Hippocampal formation (tissue), 2 donors: ENCODE measurements around the gene CNIH4.
"Not testable (repeated sequence)": the region's sequence is repeated elsewhere in the genome, so short reads cannot be mapped to it uniquely, and the experiment has no call there.

ENCODE experiments used
- DNase-seq, 2 donors: peaks; one replicate each; lab custom pipeline; 2025; lab: John Stamatoyannopoulos, UW

Gene CNIH4

GRCh38 chr1:224402472-224403036 is 45.9 kb downstream of the CNIH4 start:
- DNase-seq, result no peak

- no peak for DNase-seq
Observed at GRCh38 chr1:224404916-224405603, 48.4 kb downstream of the CNIH4 start.

GRCh38 chr1:224405604-224405970 is 48.9 kb downstream of the CNIH4 start:
- no peak for DNase-seq

- no peak for DNase-seq
Observed at GRCh38 chr1:224406216-224406615, 49.5 kb downstream of the CNIH4 start.

- no peak for DNase-seq
Observed at GRCh38 chr1:224407571-224408293, 51.1 kb downstream of the CNIH4 start.

GRCh38 chr1:224408294-224408590 is 51.6 kb downstream of the CNIH4 start:
- no peak for DNase-seq

GRCh38 chr1:224411766-224412165 is 55.1 kb downstream of the CNIH4 start:
- DNase-seq, result no peak

GRCh38 chr1:224420106-224420505 is 63.4 kb downstream of the CNIH4 start:
- no peak for DNase-seq

- DNase-seq, result no peak
Observed at GRCh38 chr1:224425279-224425884, 68.7 kb downstream of the CNIH4 start.

- not testable (repeated sequence) for DNase-seq
Observed at GRCh38 chr1:224426869-224427268, 70.2 kb downstream of the CNIH4 start.

GRCh38 chr1:224427346-224427745 is 70.7 kb downstream of the CNIH4 start:
- no peak for DNase-seq

GRCh38 chr1:224428713-224429112 is 72.0 kb downstream of the CNIH4 start:
- not testable (repeated sequence) for DNase-seq
